Ishikawa (cell line): Measurements from ENCODE around the gene APBB3.

ENCODE experiments used
- CEBPB ChIP-seq: IDR thresholded peaks from 2 replicates; pipeline ENCODE4 v1.6.1; 2012
- EGR1 ChIP-seq: IDR thresholded peaks from 2 replicates; pipeline ENCODE4 v1.6.1; 2012
- EP300 ChIP-seq: IDR thresholded peaks from 2 replicates; pipeline ENCODE4 v1.6.1; 2012; ENCODE audit warnings: borderline replicate concordance
- FOXM1 ChIP-seq: IDR thresholded peaks from 2 replicates; pipeline ENCODE4 v1.6.1; 2012; ENCODE audit warnings: low read depth, borderline replicate concordance
- MAX ChIP-seq: IDR thresholded peaks from 2 replicates; pipeline ENCODE4 v1.6.1; 2012
- NFIC ChIP-seq: IDR thresholded peaks from 2 replicates; pipeline ENCODE4 v1.6.1; 2012
- RAD21 ChIP-seq: IDR thresholded peaks from 2 replicates; pipeline ENCODE4 v1.6.1; 2012; ENCODE audit warnings: low read depth
- TAF1 ChIP-seq: IDR thresholded peaks from 2 replicates; pipeline ENCODE4 v1.6.1; 2012; ENCODE audit warnings: low read depth, mild to moderate bottlenecking
- TCF12 ChIP-seq: IDR thresholded peaks from 2 replicates; pipeline ENCODE4 v1.6.1; 2012; ENCODE audit warnings: low read depth
- YY1 ChIP-seq: IDR thresholded peaks from 2 replicates; pipeline ENCODE4 v1.6.1; 2012; ENCODE audit warnings: low read depth
- ZBTB7A ChIP-seq: IDR thresholded peaks from 2 replicates; pipeline ENCODE4 v1.6.1; 2012; ENCODE audit warnings: low read depth

- TF ChIP-seq FOXM1, result no peak
- TF ChIP-seq TCF12, result no peak
- TF ChIP-seq MAX, result no peak
- TF ChIP-seq RAD21, result no peak
- no peak for TF ChIP-seq ZBTB7A
- TF ChIP-seq EP300, result no peak
- no peak for TF ChIP-seq CEBPB
- TF ChIP-seq NFIC, result no peak
- TF ChIP-seq EGR1, result no peak
- TF ChIP-seq YY1, result no peak
- no peak for TF ChIP-seq TAF1
Measured at GRCh38 chr5:140607031-140607430, 42.6 kb upstream of the APBB3 start.
